ENCODE data around the gene SVIP. TPM values are rescaled to one million over a fixed set of nuclear protein-coding genes. Genes with fewer than 3 reads are reported as not detected.

SVIP gene
- total and polyA plus RNA-seq, 11 donors: 7.9 to 33.9 (median 22.9) TPM

DNA sequence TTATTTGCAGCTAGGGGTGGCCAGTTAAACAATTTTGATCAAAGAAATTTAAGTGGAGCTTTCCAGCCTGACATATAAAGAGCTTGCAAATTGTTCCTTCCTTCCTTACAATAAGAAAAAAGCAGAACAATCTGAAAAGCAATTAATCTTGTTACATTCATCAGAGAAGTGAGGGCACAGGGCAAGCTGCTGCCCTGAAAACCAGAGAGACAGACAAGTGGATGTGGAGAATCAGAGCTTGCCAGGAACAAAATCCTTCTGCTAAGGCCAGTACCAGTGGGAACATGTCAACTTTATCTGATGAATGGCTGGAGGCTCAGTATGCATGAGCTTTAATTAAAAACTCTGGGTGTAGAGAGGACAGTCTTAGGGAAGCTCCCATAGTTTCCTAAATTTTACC lies 21.9 kb upstream of the SVIP start:
- intact Hi-C loops (cut with DNase I): no loop called here
- Histone ChIP-seq H3K4me1 (no peaks in the 10 kb centered on the region), H3K27me3 (no peaks in the 10 kb centered on the region), H3K27ac (no peak overlapping the region), H3K36me3 (no peaks in the 10 kb centered on the region), H3K4me3 (no peak overlapping the region), H3K9me3 (peaks cover 0 to 10% (median 0%) of the 10 kb centered on the region in 12 donors)
- TF ChIP-seq POLR2A (IDR thresholded peaks at IDR 0.05): no peak
- TF ChIP-seq, protein P1, sequence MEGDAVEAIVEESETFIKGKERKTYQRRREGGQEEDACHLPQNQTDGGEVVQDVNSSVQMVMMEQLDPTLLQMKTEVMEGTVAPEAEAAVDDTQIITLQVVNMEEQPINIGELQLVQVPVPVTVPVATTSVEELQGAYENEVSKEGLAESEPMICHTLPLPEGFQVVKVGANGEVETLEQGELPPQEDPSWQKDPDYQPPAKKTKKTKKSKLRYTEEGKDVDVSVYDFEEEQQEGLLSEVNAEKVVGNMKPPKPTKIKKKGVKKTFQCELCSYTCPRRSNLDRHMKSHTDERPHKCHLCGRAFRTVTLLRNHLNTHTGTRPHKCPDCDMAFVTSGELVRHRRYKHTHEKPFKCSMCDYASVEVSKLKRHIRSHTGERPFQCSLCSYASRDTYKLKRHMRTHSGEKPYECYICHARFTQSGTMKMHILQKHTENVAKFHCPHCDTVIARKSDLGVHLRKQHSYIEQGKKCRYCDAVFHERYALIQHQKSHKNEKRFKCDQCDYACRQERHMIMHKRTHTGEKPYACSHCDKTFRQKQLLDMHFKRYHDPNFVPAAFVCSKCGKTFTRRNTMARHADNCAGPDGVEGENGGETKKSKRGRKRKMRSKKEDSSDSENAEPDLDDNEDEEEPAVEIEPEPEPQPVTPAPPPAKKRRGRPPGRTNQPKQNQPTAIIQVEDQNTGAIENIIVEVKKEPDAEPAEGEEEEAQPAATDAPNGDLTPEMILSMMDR (IDR thresholded peaks at IDR 0.05): no peak
- DNase-seq (no peak), ATAC-seq (no peak)

DNA sequence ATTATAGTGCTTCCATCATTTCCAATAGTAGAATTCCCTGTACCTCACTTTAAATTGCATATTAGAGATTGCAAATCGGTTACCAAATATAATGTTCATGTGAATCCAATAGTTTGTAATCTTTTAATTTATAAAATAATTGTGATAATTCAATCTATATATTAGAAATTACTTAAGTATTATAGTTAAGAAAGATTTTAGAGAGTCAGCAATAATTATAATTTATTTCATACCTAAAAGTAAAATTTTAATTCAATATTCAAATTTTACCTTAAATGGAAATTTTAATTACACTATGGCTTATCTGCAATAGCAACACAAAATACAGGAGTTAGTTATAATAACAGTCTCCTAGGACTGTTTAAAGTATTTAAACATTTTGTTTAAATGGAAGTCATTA lies 17.1 kb upstream of the SVIP start:
- DNase-seq (no peak), ATAC-seq (no peak)
- WGBS, 4 donors: 90 to 93% (median 92%) methylated on average over 1 of the region's 1 CpG
- Histone ChIP-seq H3K27me3 (no peaks in the 10 kb centered on the region), H3K27ac (no peak overlapping the region), H3K4me1 (no peaks in the 10 kb centered on the region), H3K4me3 (no peak overlapping the region), H3K36me3 (no peaks in the 10 kb centered on the region), H3K9me3 (no peaks in the 10 kb centered on the region)
- no peak for TF ChIP-seq POLR2A (IDR thresholded peaks at IDR 0.05)
- TF ChIP-seq, protein P1 (IDR thresholded peaks at IDR 0.05): no peak
- intact Hi-C loops (cut with DNase I): no loop called here

DNA sequence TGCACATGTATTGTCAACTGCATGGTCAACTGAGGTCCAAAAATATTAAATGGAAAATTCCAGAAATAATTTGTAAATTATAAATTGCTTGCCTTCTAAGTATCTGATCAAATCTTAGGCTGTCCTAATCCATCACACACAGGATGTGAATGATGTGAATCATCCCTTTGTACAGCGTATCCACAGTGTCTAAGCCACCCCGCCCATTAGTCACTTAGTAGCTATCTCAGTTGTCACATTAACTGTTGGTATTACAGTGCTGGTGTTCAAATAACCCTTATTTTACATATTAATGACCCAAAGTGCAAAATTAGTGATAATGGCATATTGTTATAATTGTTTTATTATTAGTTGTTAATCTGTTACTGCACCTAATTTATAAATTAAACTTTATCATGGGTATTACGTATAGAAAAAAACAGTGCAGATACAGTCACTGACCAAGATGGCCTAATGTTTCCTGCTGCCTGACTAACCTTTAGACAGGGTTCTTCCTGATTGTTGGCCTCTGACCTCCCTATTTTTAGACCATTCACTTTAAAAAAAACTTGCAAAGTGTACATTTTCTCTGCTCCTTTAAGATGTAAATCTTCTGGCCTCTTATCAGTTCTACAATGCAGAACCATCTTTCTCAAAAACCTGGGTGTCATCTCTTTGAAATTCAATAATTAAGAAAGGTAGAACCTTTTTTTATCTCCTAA lies 2.9 kb upstream of the SVIP start:
- DNase-seq: no peak
- no peak for TF ChIP-seq POLR2A (IDR thresholded peaks at IDR 0.05)
- TF ChIP-seq, protein P1 (IDR thresholded peaks at IDR 0.05): no peak
- H3K27me3 ChIP-seq: no peaks in the 10 kb centered on the region
- intact Hi-C loops (cut with DNase I): no loop called here
- no peak overlapping the region for H3K27ac ChIP-seq
- no peak overlapping the region for H3K4me3 ChIP-seq
- ATAC-seq: no peak
- 70 to 79% (median 75%) methylated on average over 3 of the region's 3 CpGs for WGBS, 4 donors
- peaks cover 0 to under 1% (median 0%) of the 10 kb centered on the region in 9 donors for H3K36me3 ChIP-seq
- peaks cover 0 to 18% (median 8%) of the 10 kb centered on the region in 12 donors for H3K4me1 ChIP-seq
- H3K9me3 ChIP-seq: no peaks in the 10 kb centered on the region

DNA sequence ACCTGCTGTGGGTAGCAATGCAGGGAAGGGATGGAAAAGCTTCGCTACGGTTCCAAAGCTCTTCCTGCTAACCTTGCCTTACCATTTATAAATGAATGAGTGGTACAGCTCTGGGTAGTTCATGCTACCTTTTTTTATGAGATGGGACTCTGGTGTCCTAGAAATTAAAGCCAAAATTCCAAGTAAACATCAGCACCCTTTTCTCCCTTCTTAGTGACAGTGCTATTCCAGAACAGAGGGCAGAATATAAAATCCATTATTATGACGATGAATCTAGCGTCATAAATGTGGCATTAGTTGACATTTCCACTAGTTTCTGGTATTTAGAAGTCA lies 447 bp upstream of the SVIP start:
- H3K27me3 ChIP-seq: no peaks in the 10 kb centered on the region
- WGBS, 4 donors: 12 to 22% (median 16%) methylated on average over 4 of the region's 4 CpGs
- H3K27ac ChIP-seq: peak overlapping the region in 2 of 12 donors; percentile 6 to 92
- H3K9me3 ChIP-seq: no peaks in the 10 kb centered on the region
- H3K4me1 ChIP-seq: peaks cover 0 to 18% (median 8%) of the 10 kb centered on the region in 12 donors
- no peak for DNase-seq
- H3K4me3 ChIP-seq: peak overlapping the region in 10 of 12 donors; percentile 73 to 96 (median 90)
- no peak for ATAC-seq
- intact Hi-C loops (cut with DNase I): no loop called here
- TF ChIP-seq, protein P1 (IDR thresholded peaks at IDR 0.05): no peak
- no peak for TF ChIP-seq POLR2A (IDR thresholded peaks at IDR 0.05)
- peaks cover 0 to 23% (median 12%) of the 10 kb centered on the region in 9 donors for H3K36me3 ChIP-seq

All from heart left ventricle (tissue), 16 donors.